Measurements from ENCODE around the gene CCDC74B. TPM values are rescaled to one million over a fixed set of nuclear protein-coding genes. Genes with fewer than 3 reads are reported as not detected.
"Not testable (repeated sequence)": the region's sequence is repeated elsewhere in the genome, so short reads cannot be mapped to it uniquely, and the experiment has no call there.

The CCDC74B gene
- total and polyA plus RNA-seq, 7 experiments from 2014 or later = 0.16 to 1.6 (median 0.73) TPM; not detected in 4

DNA sequence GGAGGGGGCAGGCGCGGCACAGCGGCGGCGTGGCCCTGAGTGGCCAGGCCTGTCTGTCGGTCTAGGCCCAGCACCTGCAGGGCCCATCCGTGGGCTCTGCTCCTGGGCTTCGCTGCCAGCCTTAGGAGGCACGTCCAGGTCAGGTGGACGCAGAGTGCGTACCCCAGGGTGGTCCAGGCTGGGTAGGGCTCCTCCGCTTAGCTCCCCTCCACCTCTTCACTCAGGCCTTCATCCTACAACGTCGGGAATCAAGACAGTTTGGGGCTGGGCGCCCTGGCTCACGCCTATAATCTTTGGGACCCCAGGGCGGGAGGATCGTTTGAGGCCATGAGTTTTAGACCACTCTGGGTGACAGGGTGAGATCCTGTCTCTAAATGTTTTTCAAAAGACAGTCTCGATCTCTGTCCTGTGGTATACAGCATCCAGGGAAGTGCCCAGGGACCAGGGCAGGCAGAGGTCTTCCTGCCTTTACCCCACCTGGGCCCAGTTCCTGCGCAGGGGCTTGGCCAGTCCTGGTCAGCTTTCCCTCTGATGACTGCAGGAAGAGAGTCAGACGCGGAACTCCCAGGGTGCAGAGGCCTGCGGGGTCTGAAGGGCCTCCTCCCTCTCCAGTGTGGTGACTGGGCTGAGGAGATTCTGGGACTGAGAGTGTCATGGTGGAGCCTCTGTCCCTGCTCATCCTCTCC, 38.1 kb upstream of the CCDC74B start:
- H3K27me3 Mint-ChIP-seq; H3K9me3 Mint-ChIP-seq; ATAC-seq; H3K36me3 Mint-ChIP-seq; H3K9me3 ChIP-seq (ENCODE audit: control insufficient read depth in 2 of 3, low read length in 3 of 3); DNase-seq; H3K36me3 ChIP-seq (ENCODE audit: control insufficient read depth in 2 of 3, insufficient read depth in 3 of 3, low read length in 3 of 3); H3K27me3 ChIP-seq (ENCODE audit: control insufficient read depth in 2 of 2, insufficient read depth in 2 of 2, low read length in 2 of 2): not testable (repeated sequence)
- CTCF ChIA-PET = interaction anchor here (3.2 kb wide), 1 partner anchor 159 kb away, joined by 19 read pairs; the partner anchor contains the start of gene IMP4
- Mint-ChIP-seq H3K27ac (peak overlapping the region in 8 of 9 donors; percentile 15 to 88 (median 76)), H3K4me1 (peaks cover 13 to 30% (median 21%) of the 10 kb centered on the region in 7 donors), H3K4me3 (peak overlapping the region; percentile 52 to 90 (median 72))
- Histone ChIP-seq H3K27ac (ENCODE audit: low read depth, low read length) (peak overlapping the region; percentile 64), H3K4me3 (ENCODE audit: low read length) (peak overlapping the region; percentile 36), H3K4me1 (ENCODE audit: control insufficient read depth in 2 of 2, insufficient read depth in 2 of 2, low read length in 2 of 2) (peaks cover 8 to 18% of the 10 kb centered on the region in 2 donors)
- POLR2A ChIA-PET = interaction anchor here (3.9 kb wide), 1 partner anchor 159 kb away, joined by 65 read pairs; the partner anchor contains the start of gene IMP4
- intact Hi-C loops (cut with micrococcal nuclease) = loop anchor here (1.0 to 10.0 kb wide), 5 partner anchors 36 to 1502 kb away; partner anchors contain the start of genes CCDC74B (in 1 of the 2) and FAM168B (in 1 of the 2)

DNA sequence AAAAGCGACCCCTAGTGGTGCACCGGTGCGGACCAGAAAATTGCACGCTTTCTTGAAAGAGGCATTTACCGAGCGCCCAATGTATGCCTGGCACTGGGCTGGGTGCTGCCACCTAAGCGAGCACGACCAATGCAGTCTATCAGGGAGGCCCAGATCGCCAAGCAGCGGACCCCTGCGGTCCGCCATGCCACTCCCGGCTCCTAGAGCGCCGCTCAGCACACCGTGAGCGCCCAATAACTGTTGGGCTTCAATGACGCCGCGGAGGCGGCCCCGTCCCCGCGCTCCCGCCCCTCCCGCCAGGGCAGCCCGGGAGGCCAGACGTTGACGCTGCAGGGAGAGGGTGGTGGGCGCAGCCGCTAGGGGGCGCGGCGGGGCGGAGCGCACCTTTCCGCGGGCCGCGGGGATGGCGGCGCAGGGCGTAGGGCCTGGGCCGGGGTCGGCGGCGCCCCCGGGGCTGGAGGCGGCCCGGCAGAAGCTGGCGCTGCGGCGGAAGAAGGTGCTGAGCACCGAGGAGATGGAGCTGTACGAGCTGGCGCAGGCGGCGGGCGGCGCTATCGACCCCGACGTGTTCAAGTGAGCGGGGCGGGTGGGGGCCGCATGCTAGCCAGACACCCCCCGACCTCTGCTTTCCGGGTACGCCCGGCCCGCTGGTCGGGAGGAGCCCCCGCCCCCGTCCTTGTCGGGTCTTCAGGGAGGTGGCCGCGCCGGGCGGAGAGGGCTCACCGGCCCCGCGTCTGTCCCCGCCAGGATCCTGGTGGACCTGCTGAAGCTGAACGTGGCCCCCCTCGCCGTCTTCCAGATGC, 37.2 kb upstream of the CCDC74B start, which contains the start of gene MZT2B:
Gene MZT2B (plus strand): TSS at position 383 of the 803 bp plus-strand sequence. CDS start 21 bp downstream, at position 404.
- POLR2A ChIA-PET = interaction anchor here (0.8 to 3.9 kb wide), 7 partner anchors 9 to 1310 kb away, joined by 3 to 65 read pairs (median 4); partner anchors contain the start of genes FAM168B, IMP4 and MZT2A
- peak; percentile 88 for ATAC-seq

DNA sequence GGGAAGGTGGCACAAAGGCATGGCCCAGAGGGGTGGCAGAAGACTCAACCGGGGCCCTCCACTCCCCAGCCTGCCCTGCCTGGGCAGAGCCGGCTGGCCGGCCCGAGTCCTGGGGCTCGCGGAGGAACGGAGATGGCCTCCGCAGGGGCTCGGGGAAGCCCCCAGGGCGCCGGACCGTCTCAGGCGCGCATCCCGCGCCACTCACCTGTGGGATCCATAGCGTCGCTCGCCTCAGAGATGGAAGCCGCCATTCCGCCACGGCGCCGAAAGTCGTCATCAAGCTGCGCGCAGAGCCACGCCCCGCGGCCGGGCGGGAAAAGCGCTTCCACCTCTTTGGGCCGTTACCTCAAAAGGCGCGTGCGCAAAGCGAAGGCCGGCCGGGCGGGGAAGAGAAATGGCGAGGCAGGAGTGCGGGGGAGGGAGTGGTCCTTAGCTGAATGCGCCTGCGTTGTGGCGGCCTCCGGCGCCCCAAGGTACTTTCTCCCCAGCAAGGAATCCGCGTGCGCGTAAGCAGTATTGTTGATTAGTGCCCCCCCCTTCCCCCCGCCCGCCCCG, 36.5 kb upstream of the CCDC74B start, which contains the start of gene SMPD4:
Gene SMPD4 (minus strand): TSS at position 278 of the 555 bp plus-strand sequence. CDS start 5,010 bp downstream, outside the sequence.
- CTCF ChIA-PET = interaction anchor here (0.6 to 3.2 kb wide), 4 partner anchors 150 to 305 kb away, joined by 3 to 19 read pairs (median 4); partner anchors contain the start of gene IMP4
- H3K27me3 Mint-ChIP-seq = no peaks in the 10 kb centered on the region
- Histone ChIP-seq H3K4me1 (ENCODE audit: control insufficient read depth in 2 of 2, insufficient read depth in 2 of 2, low read length in 2 of 2) (peaks cover 8 to 18% of the 10 kb centered on the region in 2 donors), H3K4me3 (ENCODE audit: low read length) (peak within 1 kb of the TSS; percentile 77), H3K27ac (ENCODE audit: low read depth, low read length) (peak within 1 kb of the TSS; percentile 91), H3K27me3 (ENCODE audit: control insufficient read depth in 2 of 2, insufficient read depth in 2 of 2, low read length in 2 of 2) (no peaks in the 10 kb centered on the region), H3K9me3 (ENCODE audit: control insufficient read depth in 2 of 3, low read length in 3 of 3) (no peaks in the 10 kb centered on the region), H3K36me3 (ENCODE audit: control insufficient read depth in 2 of 3, insufficient read depth in 3 of 3, low read length in 3 of 3) (peaks cover 0 to 5% (median 0%) of the 10 kb centered on the region in 3 experiments)
- POLR2A ChIA-PET = interaction anchor here (0.8 to 3.9 kb wide), 8 partner anchors 9 to 1311 kb away, joined by 3 to 65 read pairs (median 4); partner anchors contain the start of genes FAM168B, IMP4 and MZT2A
- DNase-seq (peak; percentile 96 to 98 (median 98)), ATAC-seq (peak; percentile 84)
- H3K4me3 Mint-ChIP-seq = peak within 1 kb of the TSS; percentile 87 to 94 (median 91)
- intact Hi-C loops (cut with micrococcal nuclease) = loop anchor here (1.0 to 10.0 kb wide), 11 partner anchors 34 to 1503 kb away; partner anchors contain the start of genes CCDC74B (in 2 of the 2), IMP4 (in 2 of the 2) and FAM168B (in 1 of the 2)
- H3K4me1 Mint-ChIP-seq = peaks cover 18 to 35% (median 24%) of the 10 kb centered on the region in 7 donors
- peak within 1 kb of the TSS; percentile 87 to 97 (median 95) for H3K27ac Mint-ChIP-seq
- H3K36me3 Mint-ChIP-seq = peaks cover 0 to 4% (median 0%) of the 10 kb centered on the region in 5 donors
- peaks cover 0 to 4% (median 0%) of the 10 kb centered on the region in 11 donors for H3K9me3 Mint-ChIP-seq

More for the DNA sequence above, 37.2 kb upstream of the CCDC74B start, which contains the start of gene MZT2B:
- H3K36me3 Mint-ChIP-seq; H3K9me3 ChIP-seq (ENCODE audit: control insufficient read depth in 2 of 3, low read length in 3 of 3); H3K9me3 Mint-ChIP-seq; H3K27me3 Mint-ChIP-seq; H3K36me3 ChIP-seq (ENCODE audit: control insufficient read depth in 2 of 3, insufficient read depth in 3 of 3, low read length in 3 of 3); H3K27me3 ChIP-seq (ENCODE audit: control insufficient read depth in 2 of 2, insufficient read depth in 2 of 2, low read length in 2 of 2): not testable (repeated sequence)
- Histone ChIP-seq H3K4me1 (ENCODE audit: control insufficient read depth in 2 of 2, insufficient read depth in 2 of 2, low read length in 2 of 2) (peaks cover 8 to 18% of the 10 kb centered on the region in 2 donors), H3K27ac (ENCODE audit: low read depth, low read length) (peak within 1 kb of the TSS; percentile 91), H3K4me3 (ENCODE audit: low read length) (peak within 1 kb of the TSS; percentile 77)
- H3K4me1 Mint-ChIP-seq = peaks cover 18 to 35% (median 24%) of the 10 kb centered on the region in 7 donors
- CTCF ChIA-PET = interaction anchor here (1.1 to 3.2 kb wide), 2 partner anchors 160 to 162 kb away, joined by 4 to 19 read pairs; partner anchors contain the start of gene IMP4
- peak; percentile 85 to 96 (median 93) for DNase-seq
- H3K27ac Mint-ChIP-seq = peak within 1 kb of the TSS; percentile 87 to 97 (median 95)
- intact Hi-C loops (cut with micrococcal nuclease) = loop anchor here (1.0 to 10.0 kb wide), 12 partner anchors 35 to 1503 kb away; partner anchors contain the start of genes CCDC74B (in 2 of the 2), IMP4 (in 2 of the 2) and FAM168B (in 1 of the 2)
- peak within 1 kb of the TSS; percentile 87 to 94 (median 91) for H3K4me3 Mint-ChIP-seq

DNA sequence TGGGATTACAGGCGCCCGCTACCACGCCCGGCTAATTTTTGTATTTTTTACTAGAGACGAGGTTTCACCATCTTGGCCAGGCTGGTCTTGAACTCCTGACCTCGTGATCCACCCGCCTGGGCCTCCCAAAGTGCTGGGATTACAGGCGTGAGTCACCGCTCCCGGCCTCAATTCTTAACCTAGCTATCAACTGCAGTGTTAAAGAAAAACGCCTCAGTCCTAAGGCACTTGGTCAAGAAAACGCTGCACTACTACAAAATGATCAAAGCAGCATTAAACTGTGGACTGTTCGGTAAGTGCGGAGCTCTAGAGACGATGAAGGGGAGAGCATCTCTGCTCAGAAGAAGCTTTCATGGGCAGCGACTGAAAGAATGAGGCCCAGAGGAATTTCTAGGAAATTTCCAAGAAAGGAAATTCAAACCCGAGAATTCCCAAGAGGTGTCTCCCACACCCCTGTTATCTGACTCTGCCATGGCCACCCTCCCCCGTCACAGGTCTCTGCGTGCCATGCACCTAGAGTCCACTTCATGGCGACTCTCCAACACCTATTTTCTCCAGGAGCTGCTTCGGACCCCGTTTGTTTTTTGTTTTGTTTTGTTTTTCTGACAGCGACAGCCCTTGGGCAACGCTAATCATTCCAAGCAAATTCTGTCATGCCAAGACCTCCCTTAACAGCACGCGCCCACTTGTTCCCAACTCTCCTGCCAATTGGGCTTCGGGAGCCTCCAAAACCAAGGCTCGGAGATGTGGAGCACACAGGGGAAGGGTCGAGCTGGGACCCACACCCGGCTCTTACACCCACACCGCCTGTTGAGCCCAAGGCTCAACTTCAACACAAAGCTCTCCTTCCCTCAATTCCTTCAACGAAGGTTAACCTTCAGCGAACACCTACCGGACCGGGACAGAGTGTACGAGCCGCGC, 35.8 kb upstream of the CCDC74B start:
- not testable (repeated sequence) for ATAC-seq; H3K36me3 Mint-ChIP-seq; H3K9me3 ChIP-seq (ENCODE audit: control insufficient read depth in 2 of 3, low read length in 3 of 3); DNase-seq; H3K27me3 ChIP-seq (ENCODE audit: control insufficient read depth in 2 of 2, insufficient read depth in 2 of 2, low read length in 2 of 2); H3K36me3 ChIP-seq (ENCODE audit: control insufficient read depth in 2 of 3, insufficient read depth in 3 of 3, low read length in 3 of 3); H3K9me3 Mint-ChIP-seq; H3K27me3 Mint-ChIP-seq
- ChIA-PET CTCF (interaction anchor here (0.6 to 3.2 kb wide), 4 partner anchors 151 to 304 kb away, joined by 3 to 19 read pairs (median 4); partner anchors contain the start of gene IMP4), POLR2A (interaction anchor here (0.8 to 3.9 kb wide), 5 partner anchors 152 to 913 kb away, joined by 3 to 65 read pairs (median 4); partner anchors contain the start of genes FAM168B and IMP4)
- peak overlapping the region; percentile 77 for H3K4me3 ChIP-seq (ENCODE audit: low read length)
- intact Hi-C loops (cut with micrococcal nuclease) = loop anchor here (1.0 to 10.0 kb wide), 11 partner anchors 33 to 1504 kb away; partner anchors contain the start of genes CCDC74B (in 2 of the 2), IMP4 (in 2 of the 2) and FAM168B (in 1 of the 2)
- H3K27ac ChIP-seq (ENCODE audit: low read depth, low read length) = peak overlapping the region; percentile 91
- peak overlapping the region; percentile 87 to 94 (median 91) for H3K4me3 Mint-ChIP-seq
- peak overlapping the region; percentile 87 to 97 (median 95) for H3K27ac Mint-ChIP-seq
- peaks cover 18 to 35% (median 26%) of the 10 kb centered on the region in 7 donors for H3K4me1 Mint-ChIP-seq
- H3K4me1 ChIP-seq (ENCODE audit: control insufficient read depth in 2 of 2, insufficient read depth in 2 of 2, low read length in 2 of 2) = peaks cover 8 to 18% of the 10 kb centered on the region in 2 donors

DNA sequence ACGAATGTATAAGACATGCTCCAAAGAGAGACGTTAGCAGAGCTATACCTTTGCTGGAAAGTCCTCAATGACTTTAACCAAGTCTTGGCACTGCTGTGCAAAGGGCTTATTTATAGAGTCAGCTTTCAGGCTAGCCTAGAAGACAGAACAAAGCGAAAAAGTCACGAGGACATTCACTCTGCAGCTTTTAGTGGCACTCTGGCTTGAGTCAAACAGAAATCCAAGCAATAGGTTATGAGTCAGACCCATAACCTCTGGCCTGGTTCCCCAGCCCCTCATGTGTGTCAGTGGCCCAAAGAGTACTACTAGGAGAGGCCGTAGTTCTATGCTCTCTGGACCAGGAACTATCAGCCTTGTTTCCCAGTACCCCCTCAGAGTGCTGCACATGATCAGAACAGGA, 30.0 kb upstream of the CCDC74B start:
- H3K4me3 Mint-ChIP-seq = not testable (repeated sequence)

More for the DNA sequence above, 30.0 kb upstream of the CCDC74B start:
- peaks cover 3 to 23% (median 11%) of the 10 kb centered on the region in 7 donors for H3K4me1 Mint-ChIP-seq
- H3K27ac ChIP-seq (ENCODE audit: low read depth, low read length); H3K27me3 Mint-ChIP-seq; H3K9me3 Mint-ChIP-seq; H3K9me3 ChIP-seq (ENCODE audit: control insufficient read depth in 2 of 3, low read length in 3 of 3); ATAC-seq; H3K4me1 ChIP-seq (ENCODE audit: control insufficient read depth in 2 of 2, insufficient read depth in 2 of 2, low read length in 2 of 2); intact Hi-C loops (cut with micrococcal nuclease); CTCF ChIA-PET; H3K27me3 ChIP-seq (ENCODE audit: control insufficient read depth in 2 of 2, insufficient read depth in 2 of 2, low read length in 2 of 2); H3K27ac Mint-ChIP-seq; DNase-seq; POLR2A ChIA-PET; H3K4me3 ChIP-seq (ENCODE audit: low read length): not testable (repeated sequence)
- peaks cover 0 to 47% (median 3%) of the 10 kb centered on the region in 3 experiments for H3K36me3 ChIP-seq (ENCODE audit: control insufficient read depth in 2 of 3, insufficient read depth in 3 of 3, low read length in 3 of 3)
- H3K36me3 Mint-ChIP-seq = peaks cover 4 to 17% (median 7%) of the 10 kb centered on the region in 5 donors

Measured in naive thymus-derived CD4-positive, alpha-beta T cell (primary cell).